BLaER1 treated with 17β-estradiol and CSF1 and Interleukin-3, amounts not matched to agents 10 nM and 100 nM (cell line): Measurements from ENCODE around the gene BTBD1.

ENCODE experiments used
- H3K27ac ChIP-seq, 11 experiments: shearing (Covaris generic); formaldehyde crosslinking; 2 replicates each; pipeline ENCODE4 v1.8.1; 2022
- H3K27me3 ChIP-seq, 11 experiments: shearing (Covaris generic); formaldehyde crosslinking; 2 replicates each; pipeline ENCODE4 v1.8.1; 2022
- H3K36me3 ChIP-seq, 11 experiments: shearing (Covaris generic); formaldehyde crosslinking; 2 replicates each; pipeline ENCODE4 v1.8.1; 2022
- H3K4me1 ChIP-seq, 10 experiments: shearing (Covaris generic); formaldehyde crosslinking; 2 replicates each; pipeline ENCODE4 v1.8.1; 2022
- H3K4me2 ChIP-seq, 11 experiments: shearing (Covaris generic); formaldehyde crosslinking; 2 replicates each; pipeline ENCODE4 v1.8.1; 2022
- H3K4me3 ChIP-seq, 10 experiments: shearing (Covaris generic); formaldehyde crosslinking; 2 replicates each; pipeline ENCODE4 v1.8.1; 2022
- H3K9ac ChIP-seq, 11 experiments: shearing (Covaris generic); formaldehyde crosslinking; 2 replicates each; pipeline ENCODE4 v1.8.1; 2022
- H3K9me3 ChIP-seq, 11 experiments: shearing (Covaris generic); formaldehyde crosslinking; replicated peaks in 1 of 11; 2 replicates each; pipeline ENCODE4 v1.8.1; 2022
- H4K20me1 ChIP-seq, 11 experiments: shearing (Covaris generic); formaldehyde crosslinking; 2 replicates each; pipeline ENCODE4 v1.8.1; 2022
- Cebpa-rat ChIP-seq, 11 experiments: shearing (Covaris generic); IDR thresholded peaks; 2 replicates each; pipeline ENCODE4 v1.8.1; 2022

Gene BTBD1

GRCh38 chr15:83068054-83068453, 1.0 kb upstream of the BTBD1 start:
- Histone ChIP-seq H3K27ac (peak overlapping the region in 7 of 11 experiments; percentile 92 to 98 (median 97); a peak in 10 of 22 replicates), H3K4me2 (peak overlapping the region in 9 of 11 experiments; percentile 80 to 95 (median 86); a peak in 14 of 22 replicates)

GRCh38 chr15:83067638-83067962, 548 bp upstream of the BTBD1 start:
- no peak for TF ChIP-seq Cebpa-rat (IDR thresholded peaks at IDR 0.05)
- Histone ChIP-seq H4K20me1 (peaks cover 22 to 41% (median 37%) of the 10 kb centered on the region in 11 experiments; a peak in 21 of 22 replicates), H3K27me3 (no peaks in the 10 kb centered on the region), H3K9ac (peak overlapping the region in 10 of 11 experiments; percentile 92 to 99 (median 97); a peak in 19 of 22 replicates), H3K36me3 (peaks cover 0 to 10% (median under 1%) of the 10 kb centered on the region in 11 experiments; a peak in 8 of 22 replicates), H3K9me3 (peaks cover 8 to 22% (median 14%) of the 10 kb centered on the region in 11 experiments), H3K4me3 (peak overlapping the region; percentile 80 to 97 (median 92); a peak in 19 of 20 replicates), H3K27ac (peak overlapping the region; percentile 86 to 99 (median 97); a peak in 21 of 22 replicates), H3K4me1 (peaks cover 30 to 41% (median 38%) of the 10 kb centered on the region in 10 experiments), H3K4me2 (peak overlapping the region; percentile 80 to 97 (median 86))

More at GRCh38 chr15:83068054-83068453, 1.0 kb upstream of the BTBD1 start:
- Histone ChIP-seq H3K27me3 (no peaks in the 10 kb centered on the region), H3K9me3 (peaks cover 10 to 27% (median 19%) of the 10 kb centered on the region in 11 experiments), H3K9ac (peak overlapping the region in 3 of 11 experiments; percentile 97 to 99 (median 98); a peak in 2 of 22 replicates), H3K36me3 (peaks cover 0 to 8% (median 0%) of the 10 kb centered on the region in 11 experiments; a peak in 4 of 22 replicates), H3K4me1 (peaks cover 26 to 37% (median 34%) of the 10 kb centered on the region in 10 experiments), H3K4me3 (0 out of 20 replicates have a peak overlapping the region, but pooled peaks of 1 of the 10 experiments have one; percentile 89), H4K20me1 (peaks cover 18 to 36% (median 32%) of the 10 kb centered on the region in 11 experiments; a peak in 21 of 22 replicates)
- TF ChIP-seq Cebpa-rat (IDR thresholded peaks at IDR 0.05): no peak

DNA sequence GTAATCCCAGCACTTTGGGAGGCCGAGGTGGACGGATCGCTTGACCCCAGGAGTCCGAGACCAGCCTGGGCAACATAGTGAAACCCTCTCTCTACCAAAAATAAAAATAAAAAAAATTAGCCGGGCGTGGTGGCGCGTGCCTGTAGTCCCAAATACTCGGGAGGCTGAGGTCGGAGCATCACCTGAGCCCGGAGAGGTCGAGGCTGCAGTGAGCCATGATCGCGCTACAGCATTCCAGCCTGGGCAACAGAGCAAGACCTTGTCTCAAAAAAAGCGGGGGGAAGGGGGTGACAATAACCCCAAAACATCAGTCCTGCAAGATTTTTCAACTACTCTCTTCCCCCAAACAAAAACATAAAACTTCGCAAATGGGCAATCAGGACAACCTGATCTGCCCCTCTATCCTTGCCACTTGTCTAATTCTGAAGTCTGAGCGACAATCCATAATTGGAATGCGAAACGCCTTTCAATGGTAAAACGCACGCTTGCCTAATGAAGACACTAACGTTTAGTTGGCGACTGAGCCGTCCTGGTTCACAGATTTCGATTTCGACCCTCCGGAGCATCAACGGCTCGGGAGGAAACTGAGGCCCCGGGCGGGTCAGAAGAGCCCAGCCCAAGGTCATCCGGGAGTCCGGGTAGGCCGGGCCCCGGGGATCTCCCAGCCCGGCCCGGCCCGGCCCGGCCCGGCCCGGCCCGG, 868 bp downstream of the BTBD1 start:
- Histone ChIP-seq H3K4me2 (peak overlapping the region; percentile 80 to 97 (median 86)), H3K36me3 (peaks cover 4 to 24% (median 15%) of the 10 kb centered on the region in 11 experiments; a peak in 20 of 22 replicates), H3K4me1 (peaks cover 38 to 52% (median 45%) of the 10 kb centered on the region in 10 experiments), H3K27ac (peak overlapping the region; percentile 86 to 99 (median 97)), H3K4me3 (peak overlapping the region; percentile 80 to 97 (median 92)), H3K9me3 (peaks cover 8 to 17% (median 9%) of the 10 kb centered on the region in 11 experiments), H3K9ac (peak overlapping the region; percentile 92 to 99 (median 97)), H3K27me3 (no peaks in the 10 kb centered on the region), H4K20me1 (peaks cover 37 to 55% (median 51%) of the 10 kb centered on the region in 11 experiments)
- no peak for TF ChIP-seq Cebpa-rat (IDR thresholded peaks at IDR 0.05)

DNA sequence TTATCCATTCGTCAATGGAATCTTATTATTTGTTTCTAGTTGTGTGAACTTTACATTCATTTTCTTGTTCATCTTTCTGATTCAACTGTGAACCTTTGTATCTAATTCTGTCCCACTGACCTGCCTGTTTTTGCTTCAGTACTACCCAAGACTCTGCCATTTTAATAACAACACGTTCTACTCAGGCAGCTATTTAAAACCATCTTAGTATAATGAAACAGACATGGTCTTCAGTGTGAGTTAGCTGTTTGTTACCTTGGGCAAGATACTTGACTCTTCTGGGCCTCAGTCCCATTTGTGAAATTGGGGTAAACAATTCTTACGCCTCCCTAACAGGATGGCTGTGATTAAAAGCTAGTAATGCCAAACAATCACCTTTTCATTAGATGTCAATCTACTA, 1.6 kb downstream of the BTBD1 start:
- Histone ChIP-seq H3K4me1 (peaks cover 38 to 52% (median 46%) of the 10 kb centered on the region in 10 experiments), H3K9me3 (peaks cover 8 to 12% (median 9%) of the 10 kb centered on the region in 11 experiments), H3K4me2 (peak overlapping the region; percentile 80 to 97 (median 86)), H4K20me1 (peaks cover 44 to 63% (median 58%) of the 10 kb centered on the region in 11 experiments), H3K4me3 (peak overlapping the region; percentile 80 to 97 (median 92)), H3K27me3 (no peaks in the 10 kb centered on the region), H3K36me3 (peaks cover 9 to 30% (median 21%) of the 10 kb centered on the region in 11 experiments; a peak in 20 of 22 replicates), H3K9ac (peak overlapping the region; percentile 92 to 99 (median 97)), H3K27ac (peak overlapping the region; percentile 86 to 99 (median 97); a peak in 17 of 22 replicates)
- no peak for TF ChIP-seq Cebpa-rat (IDR thresholded peaks at IDR 0.05)

GRCh38 chr15:83064859-83065258, 2.2 kb downstream of the BTBD1 start:
- Histone ChIP-seq H3K9me3 (peaks cover 7 to 10% (median 7%) of the 10 kb centered on the region in 11 experiments), H3K4me2 (peak overlapping the region; percentile 80 to 97 (median 86)), H3K9ac (peak overlapping the region; percentile 92 to 99 (median 97); a peak in 19 of 22 replicates), H3K4me3 (peak overlapping the region; percentile 80 to 97 (median 92)), H3K4me1 (peaks cover 38 to 52% (median 46%) of the 10 kb centered on the region in 10 experiments), H3K27me3 (no peaks in the 10 kb centered on the region), H3K36me3 (peaks cover 9 to 30% (median 21%) of the 10 kb centered on the region in 11 experiments; a peak in 20 of 22 replicates), H4K20me1 (peaks cover 48 to 68% (median 63%) of the 10 kb centered on the region in 11 experiments), H3K27ac (peak overlapping the region in 3 of 11 experiments; percentile 14 to 97 (median 88); a peak in 4 of 22 replicates)
- no peak for TF ChIP-seq Cebpa-rat (IDR thresholded peaks at IDR 0.05)

DNA sequence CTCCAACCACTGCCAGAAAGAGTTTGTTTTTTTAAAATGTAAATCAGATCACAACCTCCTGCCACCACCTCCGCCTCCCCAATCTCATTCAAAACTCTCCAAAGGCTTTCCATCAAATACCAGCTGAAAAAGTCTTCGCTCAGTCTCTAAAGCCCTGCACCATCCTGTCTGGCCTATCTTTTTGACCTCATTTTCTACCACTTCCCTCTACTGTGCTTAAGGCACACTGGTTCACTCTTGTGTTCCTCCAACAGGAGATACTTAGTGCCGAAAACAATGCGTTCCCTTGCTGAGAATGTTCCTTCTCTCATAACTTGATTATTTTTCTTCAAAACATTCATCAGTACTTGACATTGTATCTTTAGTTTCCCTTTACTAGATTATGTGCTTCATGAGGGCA, 3.5 kb downstream of the BTBD1 start:
- peak overlapping the region in 6 of 11 experiments; percentile 7 to 97 (median 38); a peak in 7 of 22 replicates for H3K27ac ChIP-seq
- peak overlapping the region in 6 of 10 experiments; percentile 25 to 95 (median 92); a peak in 6 of 20 replicates for H3K4me3 ChIP-seq
- H3K27me3 ChIP-seq: no peaks in the 10 kb centered on the region
- no peaks in the 10 kb centered on the region for H3K9me3 ChIP-seq
- no peak for TF ChIP-seq Cebpa-rat (IDR thresholded peaks at IDR 0.05)
- peak overlapping the region; percentile 45 to 97 (median 85) for H3K4me2 ChIP-seq
- peak overlapping the region in 3 of 11 experiments; percentile 13 to 41 (median 35); a peak in 3 of 22 replicates for H3K9ac ChIP-seq
- peaks cover 61 to 81% (median 76%) of the 10 kb centered on the region in 11 experiments for H4K20me1 ChIP-seq
- peaks cover 38 to 52% (median 46%) of the 10 kb centered on the region in 10 experiments for H3K4me1 ChIP-seq
- H3K36me3 ChIP-seq: peaks cover 11 to 43% (median 32%) of the 10 kb centered on the region in 11 experiments; a peak in 20 of 22 replicates

DNA sequence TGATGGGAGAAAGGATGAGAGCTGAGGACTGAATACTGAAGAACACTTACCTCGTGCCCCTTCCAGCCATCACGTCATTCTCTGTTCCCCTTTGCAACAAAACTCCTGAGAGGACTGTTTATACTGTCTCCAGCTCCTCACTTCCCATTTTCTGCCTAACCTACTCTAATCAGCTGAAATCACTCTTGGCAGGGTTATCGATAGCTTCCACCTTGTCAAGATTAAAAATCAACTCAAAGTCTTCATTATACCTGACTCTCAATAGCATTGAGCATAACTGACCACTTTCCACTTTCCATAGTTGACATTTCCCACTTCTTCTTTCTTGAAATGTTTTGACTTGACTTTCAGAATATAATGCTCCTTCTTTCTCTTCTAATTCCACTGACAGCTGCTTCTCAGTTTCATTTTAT, 4.3 kb downstream of the BTBD1 start:
- H3K27me3 ChIP-seq: no peaks in the 10 kb centered on the region
- TF ChIP-seq Cebpa-rat (IDR thresholded peaks at IDR 0.05): no peak
- peaks cover 68 to 89% (median 84%) of the 10 kb centered on the region in 11 experiments for H4K20me1 ChIP-seq
- peaks cover 38 to 56% (median 43%) of the 10 kb centered on the region in 10 experiments for H3K4me1 ChIP-seq
- peak overlapping the region; percentile 45 to 97 (median 85); a peak in 21 of 22 replicates for H3K4me2 ChIP-seq
- peak overlapping the region in 3 of 10 experiments; percentile 25 to 94 (median 31); a peak in 3 of 20 replicates for H3K4me3 ChIP-seq
- peak overlapping the region in 4 of 11 experiments; percentile 11 to 41 (median 24); a peak in 4 of 22 replicates for H3K9ac ChIP-seq
- H3K27ac ChIP-seq: peak overlapping the region in 6 of 11 experiments; percentile 7 to 97 (median 38); a peak in 9 of 22 replicates
- H3K36me3 ChIP-seq: peaks cover 11 to 51% (median 40%) of the 10 kb centered on the region in 11 experiments; a peak in 20 of 22 replicates
- no peaks in the 10 kb centered on the region for H3K9me3 ChIP-seq

- H3K4me3 ChIP-seq: no peak overlapping the region
- H3K27ac ChIP-seq: no peak overlapping the region
- H3K9ac ChIP-seq: no peak overlapping the region
- no peak for TF ChIP-seq Cebpa-rat (IDR thresholded peaks at IDR 0.05)
- H3K4me2 ChIP-seq: peak overlapping the region in 6 of 11 experiments; percentile 80 to 97 (median 88); a peak in 7 of 22 replicates
- peaks cover 32 to 61% (median 38%) of the 10 kb centered on the region in 10 experiments for H3K4me1 ChIP-seq
- H3K27me3 ChIP-seq: no peaks in the 10 kb centered on the region
- peaks cover 79 to 99% (median 95%) of the 10 kb centered on the region in 11 experiments for H4K20me1 ChIP-seq
- no peaks in the 10 kb centered on the region for H3K9me3 ChIP-seq
- H3K36me3 ChIP-seq: peaks cover 11 to 62% (median 51%) of the 10 kb centered on the region in 11 experiments; a peak in 20 of 22 replicates
Observed at GRCh38 chr15:83061680-83062079, 5.4 kb downstream of the BTBD1 start.
